ENCODE measurements around the gene ZFP36. TPM values are rescaled to one million over a fixed set of nuclear protein-coding genes. Genes with fewer than 3 reads are reported as not detected.

ZFP36 gene
- total RNA-seq, 1 donor from 2014 or later: 224 TPM

GRCh38 chr19:39402346-39403300, 4.0 kb upstream of the ZFP36 start:
- Histone ChIP-seq H3K36me3 (peaks cover 2% of the 10 kb centered on the region), H3K27me3 (no peaks in the 10 kb centered on the region), H3K27ac (peak overlapping the region; percentile 99), H3K4me3 (peak overlapping the region; percentile 48), H3K9me3 (no peaks in the 10 kb centered on the region), H3K4me1 (peaks cover 54% of the 10 kb centered on the region)
- intact Hi-C loops (cut with DNase I): no loop called here
- DNase-seq (peak; percentile 97), ATAC-seq (peak; percentile 51)
- TF ChIP-seq CTCF (IDR thresholded peaks at IDR 0.05): no peak

- Histone ChIP-seq H3K27ac (peak overlapping the region; percentile 99), H3K4me1 (peaks cover 45% of the 10 kb centered on the region), H3K36me3 (peaks cover 12% of the 10 kb centered on the region), H3K9me3 (no peaks in the 10 kb centered on the region), H3K27me3 (no peaks in the 10 kb centered on the region), H3K4me3 (peak overlapping the region; percentile 48)
- intact Hi-C loops (cut with DNase I): no loop called here
- DNase-seq (peak; percentile 99), ATAC-seq (peak; percentile 65)
- no peak for TF ChIP-seq CTCF (IDR thresholded peaks at IDR 0.05)
These were observed 3.0 kb upstream of the ZFP36 start for GRCh38 chr19:39403331-39404312.

GRCh38 chr19:39405261-39405957, 1.2 kb upstream of the ZFP36 start:
- H3K9me3 ChIP-seq: no peaks in the 10 kb centered on the region
- intact Hi-C loops (cut with DNase I): no loop called here
- no peak for TF ChIP-seq CTCF (IDR thresholded peaks at IDR 0.05)
- H3K4me1 ChIP-seq: peaks cover 34% of the 10 kb centered on the region
- no peak for DNase-seq
- ATAC-seq: no peak
- H3K27ac ChIP-seq: peak overlapping the region; percentile 100
- peaks cover 18% of the 10 kb centered on the region for H3K36me3 ChIP-seq
- peak overlapping the region; percentile 97 for H3K4me3 ChIP-seq
- no peaks in the 10 kb centered on the region for H3K27me3 ChIP-seq

GRCh38 chr19:39405958-39406655, 540 bp upstream of the ZFP36 start:
- Histone ChIP-seq H3K4me3 (peak overlapping the region; percentile 97), H3K9me3 (no peaks in the 10 kb centered on the region), H3K4me1 (peaks cover 40% of the 10 kb centered on the region), H3K27ac (peak overlapping the region; percentile 100), H3K27me3 (no peaks in the 10 kb centered on the region), H3K36me3 (peaks cover 18% of the 10 kb centered on the region)
- no peak for DNase-seq
- no peak for TF ChIP-seq CTCF (IDR thresholded peaks at IDR 0.05)
- intact Hi-C loops (cut with DNase I): no loop called here
- ATAC-seq: no peak

- TF ChIP-seq CTCF (IDR thresholded peaks at IDR 0.05): no peak
- DNase-seq (no peak), ATAC-seq (no peak)
- Histone ChIP-seq H3K36me3 (peaks cover 18% of the 10 kb centered on the region), H3K4me3 (peak overlapping the region; percentile 97), H3K4me1 (peaks cover 34% of the 10 kb centered on the region), H3K27me3 (no peaks in the 10 kb centered on the region), H3K9me3 (no peaks in the 10 kb centered on the region), H3K27ac (peak overlapping the region; percentile 100)
- intact Hi-C loops (cut with DNase I): no loop called here
These were observed 688 bp downstream of the ZFP36 start for GRCh38 chr19:39407410-39407659.

Measured in upper lobe of right lung (tissue), 1 donor.